RKO (cell line): Measurements from ENCODE around the gene KMT2B.

Source experiments
- DNase-seq: peaks from one replicate; pipeline ENCODE4 v3.0.0-alpha.2; 2016; ENCODE audit warnings: low spot score

The KMT2B gene

GRCh38 chr19:35777961-35778360, 60.2 kb downstream of the KMT2B start:
- no peak for DNase-seq

DNA sequence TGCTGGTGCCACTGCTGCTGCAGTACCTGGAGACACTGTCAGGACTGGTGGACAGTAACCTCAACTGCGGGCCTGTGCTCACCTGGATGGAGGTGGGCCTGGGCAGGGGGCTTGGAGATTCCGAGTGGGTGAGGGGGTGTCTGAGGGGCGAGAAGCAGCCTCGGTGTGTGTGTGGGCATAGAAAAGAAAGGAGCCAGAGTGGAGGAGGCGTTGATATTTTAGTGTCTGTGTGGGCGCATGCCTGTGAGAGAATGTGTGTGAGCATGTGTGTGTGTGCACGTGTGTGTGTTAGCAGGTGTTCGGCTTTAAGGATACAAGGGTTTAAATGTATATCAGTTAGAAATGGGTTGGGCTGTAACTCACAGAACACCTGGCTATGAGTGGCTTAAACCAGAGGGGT, 61.2 kb downstream of the KMT2B start:
- no peak for DNase-seq

DNA sequence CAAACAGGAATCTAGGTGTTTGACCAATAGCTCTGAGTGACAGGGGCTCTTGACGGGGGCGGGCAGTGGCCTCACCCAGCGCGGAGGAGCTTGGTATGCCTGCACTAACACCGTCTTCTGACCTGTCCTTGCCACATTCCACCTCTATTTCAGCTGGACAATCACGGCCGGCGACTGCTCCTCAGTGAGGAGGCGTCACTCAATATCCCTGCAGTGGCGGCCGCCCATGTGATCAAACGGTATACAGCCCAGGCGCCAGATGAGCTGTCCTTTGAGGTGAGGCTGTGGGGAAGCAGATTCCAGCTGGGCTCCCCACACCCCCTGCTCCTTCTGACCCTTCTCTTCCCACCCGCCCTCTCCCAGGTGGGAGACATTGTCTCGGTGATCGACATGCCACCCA, 62.3 kb downstream of the KMT2B start:
- no peak for DNase-seq

DNA sequence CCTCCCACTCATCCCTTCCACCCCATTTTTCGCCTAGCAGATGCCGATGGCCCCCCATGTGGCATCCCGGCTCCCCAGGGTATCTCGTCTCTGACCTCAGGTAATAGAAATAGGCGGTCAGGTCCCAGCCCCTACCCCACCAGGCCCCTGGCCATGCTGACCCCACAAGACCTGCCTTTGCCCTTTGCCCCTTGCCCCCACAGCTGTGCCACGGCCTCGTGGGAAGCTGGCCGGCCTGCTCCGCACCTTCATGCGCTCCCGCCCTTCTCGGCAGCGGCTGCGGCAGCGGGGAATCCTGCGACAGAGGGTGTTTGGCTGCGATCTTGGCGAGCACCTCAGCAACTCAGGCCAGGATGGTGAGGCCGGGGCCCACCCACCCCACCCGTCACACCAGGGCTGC, 62.9 kb downstream of the KMT2B start:
- DNase-seq: no peak

- DNase-seq: no peak
These were observed 63.8 kb downstream of the KMT2B start for GRCh38 chr19:35781650-35782049.

DNA sequence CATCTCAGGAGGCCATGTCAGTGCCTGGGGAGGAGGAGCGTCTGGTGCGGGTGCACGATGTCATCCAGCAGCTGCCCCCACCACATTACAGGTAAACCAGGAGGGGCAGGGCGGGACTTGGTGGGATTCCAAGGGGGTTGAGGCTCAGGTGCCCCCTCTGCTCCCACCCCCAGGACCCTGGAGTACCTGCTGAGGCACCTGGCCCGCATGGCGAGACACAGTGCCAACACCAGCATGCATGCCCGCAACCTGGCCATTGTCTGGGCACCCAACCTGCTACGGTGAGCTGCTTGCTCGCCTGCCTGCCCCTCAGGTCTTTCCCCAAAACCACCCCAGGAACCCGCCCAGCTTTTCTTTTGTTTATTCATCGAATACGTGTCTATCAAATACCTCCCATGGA, 64.8 kb downstream of the KMT2B start:
- DNase-seq: no peak

- peak; percentile 20 for DNase-seq
These were observed 65.9 kb downstream of the KMT2B start for GRCh38 chr19:35783469-35784434.

DNA sequence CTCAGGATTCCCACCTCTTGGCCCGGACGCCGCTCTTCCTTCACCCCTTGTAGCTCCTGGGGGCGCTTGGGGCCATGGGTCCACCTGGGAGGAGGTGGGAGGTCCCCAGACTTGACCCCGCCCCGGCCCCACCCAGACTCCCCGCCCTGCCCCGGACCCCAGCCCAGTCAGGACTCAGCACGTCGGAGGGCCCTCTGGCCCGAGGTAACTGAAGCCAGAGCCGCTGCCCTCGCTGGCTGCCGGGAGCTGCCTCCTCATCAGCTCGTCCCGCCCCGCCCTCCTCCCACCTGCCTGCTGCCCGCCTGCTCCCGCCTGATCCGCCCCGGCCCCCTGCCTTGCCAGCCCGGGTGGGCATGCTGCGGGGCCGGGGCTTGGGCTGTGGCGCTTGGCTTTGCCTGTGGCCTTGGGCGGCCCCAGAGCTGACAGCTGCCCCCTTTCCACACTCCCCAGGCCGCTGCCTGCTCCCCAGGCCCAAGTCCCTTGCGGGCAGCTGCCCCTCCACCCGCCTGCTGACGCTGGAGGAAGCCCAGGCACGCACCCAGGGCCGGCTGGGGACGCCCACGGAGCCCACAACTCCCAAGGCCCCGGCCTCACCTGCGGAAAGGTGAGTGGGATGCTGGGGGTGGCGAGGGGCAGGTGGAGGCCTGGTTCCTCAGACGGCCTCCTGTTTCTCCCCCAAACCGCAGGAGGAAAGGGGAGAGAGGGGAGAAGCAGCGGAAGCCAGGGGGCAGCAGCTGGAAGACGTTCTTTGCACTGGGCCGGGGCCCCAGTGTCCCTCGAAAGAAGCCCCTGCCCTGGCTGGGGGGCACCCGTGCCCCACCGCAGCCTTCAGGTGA, 66.9 kb downstream of the KMT2B start:
- DNase-seq: no peak

DNA sequence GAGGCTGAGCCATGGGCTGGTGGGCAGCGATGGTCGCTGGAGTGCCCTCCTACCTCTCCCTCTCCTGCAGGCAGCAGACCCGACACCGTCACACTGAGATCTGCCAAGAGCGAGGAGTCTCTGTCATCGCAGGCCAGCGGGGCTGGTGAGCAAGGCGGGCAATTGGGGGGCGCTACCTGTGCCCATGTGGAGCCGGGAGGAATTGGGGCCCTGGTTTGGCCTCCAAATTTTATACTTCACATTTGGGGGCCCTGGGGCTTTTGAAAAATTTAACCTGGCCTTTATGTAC, 67.5 kb downstream of the KMT2B start:
- no peak for DNase-seq

DNA sequence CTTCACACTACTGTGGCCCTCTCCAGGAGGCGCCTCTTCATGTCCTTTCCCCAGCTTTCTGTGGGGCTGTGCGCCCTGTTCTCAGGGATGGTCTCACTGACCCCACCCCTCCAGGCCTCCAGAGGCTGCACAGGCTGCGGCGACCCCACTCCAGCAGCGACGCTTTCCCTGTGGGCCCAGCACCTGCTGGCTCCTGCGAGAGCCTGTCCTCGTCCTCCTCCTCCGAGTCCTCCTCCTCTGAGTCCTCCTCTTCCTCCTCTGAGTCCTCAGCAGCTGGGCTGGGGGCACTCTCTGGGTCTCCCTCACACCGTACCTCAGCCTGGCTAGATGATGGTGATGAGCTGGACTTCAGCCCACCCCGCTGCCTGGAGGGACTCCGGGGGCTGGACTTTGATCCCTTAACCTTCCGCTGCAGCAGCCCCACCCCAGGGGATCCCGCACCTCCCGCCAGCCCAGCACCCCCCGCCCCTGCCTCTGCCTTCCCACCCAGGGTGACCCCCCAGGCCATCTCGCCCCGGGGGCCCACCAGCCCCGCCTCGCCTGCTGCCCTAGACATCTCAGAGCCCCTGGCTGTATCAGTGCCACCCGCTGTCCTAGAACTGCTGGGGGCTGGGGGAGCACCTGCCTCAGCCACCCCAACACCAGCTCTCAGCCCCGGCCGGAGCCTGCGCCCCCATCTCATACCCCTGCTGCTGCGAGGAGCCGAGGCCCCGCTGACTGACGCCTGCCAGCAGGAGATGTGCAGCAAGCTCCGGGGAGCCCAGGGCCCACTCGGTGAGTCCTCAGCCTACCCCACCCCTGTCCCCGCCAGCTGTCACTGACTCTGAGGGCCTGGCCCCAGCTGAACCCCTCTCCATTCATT, 68.7 kb downstream of the KMT2B start:
- no peak for DNase-seq

DNA sequence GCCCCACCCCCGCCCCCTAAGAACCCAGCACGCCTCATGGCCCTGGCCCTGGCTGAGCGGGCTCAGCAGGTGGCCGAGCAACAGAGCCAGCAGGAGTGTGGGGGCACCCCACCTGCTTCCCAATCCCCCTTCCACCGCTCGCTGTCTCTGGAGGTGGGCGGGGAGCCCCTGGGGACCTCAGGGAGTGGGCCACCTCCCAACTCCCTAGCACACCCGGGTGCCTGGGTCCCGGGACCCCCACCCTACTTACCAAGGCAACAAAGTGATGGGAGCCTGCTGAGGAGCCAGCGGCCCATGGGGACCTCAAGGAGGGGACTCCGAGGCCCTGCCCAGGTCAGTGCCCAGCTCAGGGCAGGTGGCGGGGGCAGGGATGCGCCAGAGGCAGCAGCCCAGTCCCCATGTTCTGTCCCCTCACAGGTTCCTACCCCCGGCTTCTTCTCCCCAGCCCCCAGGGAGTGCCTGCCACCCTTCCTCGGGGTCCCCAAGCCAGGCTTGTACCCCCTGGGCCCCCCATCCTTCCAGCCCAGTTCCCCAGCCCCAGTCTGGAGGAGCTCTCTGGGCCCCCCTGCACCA, 69.5 kb downstream of the KMT2B start:
- no peak for DNase-seq
